HG02973 (cell line): Measurements from ENCODE around the gene GOLGA6L24.
"Not testable (repeated sequence)": the region's sequence is repeated elsewhere in the genome, so short reads cannot be mapped to it uniquely, and the experiment has no call there.

Experiments used
- ATAC-seq: cut with Tn5 transposase; IDR thresholded peaks from one replicate; pipeline ENCODE4 v1.9.1; 2021; ENCODE audit warnings: moderate library complexity; ENCODE audit not compliant: unreplicated experiment

The GOLGA6L24 gene

GRCh38 chr15:28357984-28358383 is at the start of gene GOLGA6L24:
Gene GOLGA6L24, minus strand, starts transcription at chr15:28358084. Its CDS starts 61 bp downstream, at chr15:28358023.
- not testable (repeated sequence) for ATAC-seq

GRCh38 chr15:28402774-28403435 is 45.0 kb upstream of the GOLGA6L24 start:
- ATAC-seq: not testable (repeated sequence)

- ATAC-seq: not testable (repeated sequence)
Measured at GRCh38 chr15:28396022-28396421, 38.1 kb upstream of the GOLGA6L24 start.

- ATAC-seq: not testable (repeated sequence)
Measured at GRCh38 chr15:28380053-28380452, 22.2 kb upstream of the GOLGA6L24 start.

- not testable (repeated sequence) for ATAC-seq
Measured at GRCh38 chr15:28378364-28378763, 20.5 kb upstream of the GOLGA6L24 start, which contains the start of gene GOLGA8F. Gene GOLGA8F, plus strand, starts transcription at chr15:28378664. Its CDS starts 98 bp downstream, at chr15:28378762.

- not testable (repeated sequence) for ATAC-seq
Measured at GRCh38 chr15:28365502-28365901, 7.6 kb upstream of the GOLGA6L24 start.

GRCh38 chr15:28322129-28322588 is 35.7 kb downstream of the GOLGA6L24 start, which contains the start of gene HERC2:
Gene HERC2, minus strand, starts transcription at chr15:28322179. Its CDS starts 746 bp downstream, at chr15:28321433.
- not testable (repeated sequence) for ATAC-seq

GRCh38 chr15:28321358-28322078 is 36.4 kb downstream of the GOLGA6L24 start:
- not testable (repeated sequence) for ATAC-seq

- ATAC-seq: not testable (repeated sequence)
Measured at GRCh38 chr15:28319725-28320124, 38.2 kb downstream of the GOLGA6L24 start.

GRCh38 chr15:28318828-28319227 is 39.1 kb downstream of the GOLGA6L24 start:
- ATAC-seq: not testable (repeated sequence)

- ATAC-seq: not testable (repeated sequence)
Measured at GRCh38 chr15:28318122-28318521, 39.8 kb downstream of the GOLGA6L24 start.

GRCh38 chr15:28316958-28317357 is 40.9 kb downstream of the GOLGA6L24 start:
- ATAC-seq: not testable (repeated sequence)

GRCh38 chr15:28310454-28310853 is 47.4 kb downstream of the GOLGA6L24 start:
- ATAC-seq: not testable (repeated sequence)

GRCh38 chr15:28308718-28309117 is 49.2 kb downstream of the GOLGA6L24 start:
- not testable (repeated sequence) for ATAC-seq
